AG04449 (cell line): ENCODE results near the gene RHOF.

ENCODE experiments used
- CTCF ChIA-PET: fragments of 350-600 bp; formaldehyde crosslinking; extraction: SDS; loops from one replicate; lab custom pipeline; 2021; ENCODE audit warnings: antibody characterized with exemption; lab: Yijun Ruan, JAX
- POLR2A ChIA-PET: fragments of 400-600, 350-600 bp; formaldehyde crosslinking; extraction: SDS; loops from one replicate; lab custom pipeline; 2020; ENCODE audit warnings: antibody characterized with exemption, inconsistent platforms; lab: Yijun Ruan, JAX
- DNase-seq: peaks from one replicate; pipeline ENCODE4 v3.0.0-alpha.2; 2010; ENCODE audit warnings: low read depth, low spot score
- H3K4me3 ChIP-seq: 2 replicates; pipeline ENCODE4 v1.5.1; 2011; ENCODE audit warnings: low read depth, mild to moderate bottlenecking, control low read depth, low read length
- TF ChIP-seq, protein P1 (sequence below): IDR thresholded peaks from one replicate; pipeline ENCODE4 v1.5.1; 2011; ENCODE audit warnings: mild to moderate bottlenecking, moderate library complexity, low read length, control low read depth, inconsistent platforms; ENCODE audit not compliant: insufficient read depth; ENCODE audit errors: missing control alignments

The RHOF gene

DNA sequence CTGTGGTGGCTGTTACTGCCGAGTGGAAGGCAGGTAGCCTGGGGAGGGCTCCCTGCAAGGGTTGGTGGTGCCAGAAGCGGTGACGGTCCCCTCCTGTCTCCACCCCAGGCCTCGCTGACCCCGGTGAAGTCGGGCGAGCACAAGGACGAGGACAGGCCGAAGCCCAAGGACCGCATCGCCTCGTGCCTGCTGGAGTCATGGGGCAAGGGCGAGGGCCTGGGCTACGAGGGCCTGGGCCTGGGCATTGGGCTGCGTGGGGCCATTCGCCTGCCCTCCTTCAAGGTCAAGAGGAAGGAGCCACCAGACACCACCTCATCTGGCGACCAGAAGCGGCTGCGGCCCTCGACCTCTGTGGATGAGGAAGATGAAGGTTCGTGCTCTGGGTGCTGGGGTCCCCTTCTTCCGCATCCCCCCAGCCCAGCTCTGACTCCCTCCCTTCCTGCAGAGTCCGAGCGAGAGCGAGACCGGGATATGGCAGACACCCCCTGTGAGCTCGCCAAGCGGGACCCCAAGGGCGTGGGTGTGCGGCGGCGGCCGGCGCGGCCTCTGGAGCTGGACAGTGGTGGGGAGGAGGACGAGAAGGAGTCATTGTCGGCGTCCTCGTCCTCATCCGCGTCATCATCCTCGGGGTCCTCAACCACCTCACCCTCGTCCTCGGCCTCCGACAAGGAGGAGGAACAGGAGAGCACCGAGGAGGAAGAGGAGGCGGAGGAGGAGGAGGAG lies 23.6 kb upstream of the RHOF start:
- CTCF ChIA-PET: interaction anchor here (1.1 to 31.1 kb wide), 3 partner anchors 12 to 30 kb away, joined by 4 to 1100 read pairs (median 7); partner anchors contain the start of gene RHOF

DNA sequence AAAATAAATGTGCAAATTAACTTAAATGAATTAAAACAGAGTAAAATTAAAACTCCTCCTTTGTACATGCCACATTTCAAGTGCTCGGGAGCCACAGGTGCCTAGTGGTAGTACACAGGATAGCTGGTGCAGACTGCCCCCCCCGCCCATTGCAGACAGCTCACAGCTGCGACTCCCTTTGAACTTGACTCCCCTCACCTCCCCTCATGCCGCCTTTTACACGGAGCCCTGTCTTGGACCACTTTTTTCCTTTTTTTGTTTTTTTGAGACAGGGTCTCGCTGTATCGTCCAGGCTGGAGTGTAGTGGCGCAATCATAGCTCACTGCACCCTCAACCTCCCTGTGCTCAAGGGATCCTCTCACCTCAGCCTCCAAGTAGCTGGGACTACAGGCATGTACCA lies 21.8 kb upstream of the RHOF start:
- no peak overlapping the region for H3K4me3 ChIP-seq
- TF ChIP-seq, protein P1, sequence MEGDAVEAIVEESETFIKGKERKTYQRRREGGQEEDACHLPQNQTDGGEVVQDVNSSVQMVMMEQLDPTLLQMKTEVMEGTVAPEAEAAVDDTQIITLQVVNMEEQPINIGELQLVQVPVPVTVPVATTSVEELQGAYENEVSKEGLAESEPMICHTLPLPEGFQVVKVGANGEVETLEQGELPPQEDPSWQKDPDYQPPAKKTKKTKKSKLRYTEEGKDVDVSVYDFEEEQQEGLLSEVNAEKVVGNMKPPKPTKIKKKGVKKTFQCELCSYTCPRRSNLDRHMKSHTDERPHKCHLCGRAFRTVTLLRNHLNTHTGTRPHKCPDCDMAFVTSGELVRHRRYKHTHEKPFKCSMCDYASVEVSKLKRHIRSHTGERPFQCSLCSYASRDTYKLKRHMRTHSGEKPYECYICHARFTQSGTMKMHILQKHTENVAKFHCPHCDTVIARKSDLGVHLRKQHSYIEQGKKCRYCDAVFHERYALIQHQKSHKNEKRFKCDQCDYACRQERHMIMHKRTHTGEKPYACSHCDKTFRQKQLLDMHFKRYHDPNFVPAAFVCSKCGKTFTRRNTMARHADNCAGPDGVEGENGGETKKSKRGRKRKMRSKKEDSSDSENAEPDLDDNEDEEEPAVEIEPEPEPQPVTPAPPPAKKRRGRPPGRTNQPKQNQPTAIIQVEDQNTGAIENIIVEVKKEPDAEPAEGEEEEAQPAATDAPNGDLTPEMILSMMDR: no peak
- ChIA-PET CTCF (interaction anchor here (1.7 to 31.1 kb wide), 3 partner anchors 8 to 28 kb away, joined by 3 to 1100 read pairs (median 7); partner anchors contain the start of gene RHOF), POLR2A (interaction anchor here (1.1 kb wide), 1 partner anchor 8 kb away, joined by 3 read pairs; no protein-coding TSS in a partner anchor)
- no peak for DNase-seq

More for the DNA sequence above, 23.6 kb upstream of the RHOF start:
- POLR2A ChIA-PET: no interaction called here
- TF ChIP-seq, protein P1: no peak
- DNase-seq: no peak
- H3K4me3 ChIP-seq: no peak overlapping the region

DNA sequence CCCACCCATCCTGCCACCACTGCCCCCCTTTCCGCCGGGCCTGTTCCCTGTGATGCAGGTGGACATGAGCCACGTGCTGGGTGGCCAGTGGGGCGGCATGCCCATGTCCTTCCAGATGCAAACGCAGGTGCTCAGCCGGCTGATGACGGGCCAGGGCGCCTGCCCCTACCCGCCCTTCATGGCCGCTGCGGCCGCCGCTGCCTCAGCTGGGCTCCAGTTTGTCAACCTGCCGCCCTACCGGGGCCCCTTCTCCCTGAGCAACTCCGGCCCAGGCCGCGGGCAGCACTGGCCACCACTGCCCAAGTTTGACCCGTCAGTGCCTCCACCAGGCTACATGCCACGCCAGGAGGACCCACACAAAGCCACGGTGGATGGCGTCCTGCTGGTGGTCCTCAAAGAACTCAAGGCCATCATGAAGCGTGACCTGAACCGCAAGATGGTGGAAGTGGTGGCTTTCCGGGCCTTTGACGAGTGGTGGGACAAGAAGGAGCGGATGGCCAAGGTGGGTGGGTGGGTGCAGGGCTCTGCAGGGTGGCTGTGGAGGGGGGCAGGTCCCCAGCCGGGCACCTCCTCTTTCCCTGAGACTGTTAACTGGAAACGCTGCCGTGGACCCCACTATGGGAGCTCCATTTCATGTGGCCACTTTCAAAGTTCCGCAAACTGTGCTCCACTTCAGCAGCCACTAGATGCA lies 21.1 kb upstream of the RHOF start:
- TF ChIP-seq, protein P1: no peak
- POLR2A ChIA-PET: no interaction called here
- no peak for DNase-seq
- no peak overlapping the region for H3K4me3 ChIP-seq
- CTCF ChIA-PET: interaction anchor here (1.7 to 31.1 kb wide), 3 partner anchors 8 to 27 kb away, joined by 3 to 1100 read pairs (median 7); partner anchors contain the start of gene RHOF

DNA sequence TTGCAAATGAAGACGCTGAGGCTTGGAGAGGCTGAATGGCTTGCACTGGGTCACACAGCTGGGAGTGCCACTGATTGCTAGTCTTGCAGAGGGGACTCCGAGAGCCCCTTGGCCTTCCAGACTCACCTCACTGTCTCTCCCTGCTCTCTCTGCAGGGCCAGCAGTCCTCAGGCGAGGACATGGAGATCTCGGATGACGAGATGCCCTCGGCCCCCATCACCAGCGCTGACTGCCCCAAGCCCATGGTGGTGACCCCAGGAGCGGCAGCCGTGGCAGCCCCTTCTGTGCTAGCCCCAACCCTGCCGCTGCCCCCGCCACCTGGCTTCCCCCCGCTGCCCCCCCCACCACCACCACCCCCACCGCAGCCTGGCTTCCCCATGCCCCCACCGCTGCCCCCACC lies 20.5 kb upstream of the RHOF start:
- CTCF ChIA-PET: interaction anchor here (3.7 to 31.1 kb wide), 3 partner anchors 13 to 27 kb away, joined by 19 to 1100 read pairs (median 54); partner anchors contain the start of gene RHOF
- POLR2A ChIA-PET: no interaction called here
- TF ChIP-seq, protein P1: no peak
- no peak for DNase-seq
- no peak overlapping the region for H3K4me3 ChIP-seq

DNA sequence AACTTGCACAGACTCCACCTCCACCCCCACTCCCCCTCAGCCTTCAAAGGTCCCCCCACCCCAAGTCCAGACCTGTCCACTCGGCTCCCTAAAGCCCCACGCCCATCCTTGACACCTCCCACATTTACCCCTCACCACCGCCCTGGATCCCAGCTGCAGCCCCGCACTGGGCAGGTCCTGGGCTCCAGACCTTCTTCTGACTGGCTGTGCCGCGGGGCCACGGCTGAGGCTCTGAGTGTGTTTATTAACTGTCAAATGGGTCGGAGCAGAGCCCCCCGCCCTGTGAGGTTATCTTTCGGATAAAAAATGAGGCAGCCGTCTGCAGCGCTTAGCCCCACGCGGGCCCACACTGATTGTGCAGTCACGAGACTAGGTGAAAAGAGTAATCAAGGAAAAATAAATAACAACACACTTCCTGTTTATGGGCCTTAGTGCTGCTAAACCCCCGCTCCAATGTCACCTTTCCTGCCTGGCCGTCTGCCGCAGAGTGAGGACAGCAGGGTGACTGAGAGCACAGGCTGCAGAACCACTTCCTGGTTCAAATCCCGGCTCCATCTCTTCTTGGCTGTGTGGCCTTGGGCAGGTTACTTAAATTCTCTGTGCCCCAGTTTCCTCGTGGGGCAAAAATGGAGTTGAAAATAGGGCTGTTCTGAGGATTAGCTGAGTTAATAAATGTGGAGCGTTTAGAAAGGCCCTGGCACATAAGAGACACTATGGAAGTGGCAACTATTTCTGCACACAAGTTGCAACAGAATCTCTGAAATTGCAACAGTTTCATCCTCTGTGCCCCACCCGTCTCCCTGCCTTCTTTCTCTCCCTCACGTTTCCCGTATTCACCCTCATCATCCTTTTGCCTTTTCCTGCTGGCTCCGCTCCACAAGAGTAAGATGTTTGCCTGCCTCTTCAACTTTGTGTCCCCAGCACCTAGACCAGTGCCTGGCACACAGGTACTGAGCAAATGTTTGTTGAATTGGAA lies 19.7 kb upstream of the RHOF start:
- H3K4me3 ChIP-seq: peak overlapping the region; percentile 72
- DNase-seq: no peak
- ChIA-PET CTCF (interaction anchor here (0.8 to 31.1 kb wide), 17 partner anchors 13 to 236 kb away, joined by 3 to 1100 read pairs (median 5); partner anchors contain the start of genes PSMD9 and RHOF), POLR2A (interaction anchor here (1.2 to 1.7 kb wide), 2 partner anchors 75 to 112 kb away, joined by 4 to 6 read pairs; partner anchors contain the start of gene PSMD9)
- TF ChIP-seq, protein P1: no peak
